HG03045 (cell line): ENCODE measurements around the gene MPLKIP.
"Not testable (repeated sequence)": the region's sequence is repeated elsewhere in the genome, so short reads cannot be mapped to it uniquely, and the experiment has no call there.

Source experiments
- ATAC-seq: cut with Tn5 transposase; IDR thresholded peaks from one replicate; pipeline ENCODE4 v1.9.1; 2021; ENCODE audit warnings: mild to moderate bottlenecking, moderate library complexity; ENCODE audit not compliant: unreplicated experiment

The MPLKIP gene

DNA sequence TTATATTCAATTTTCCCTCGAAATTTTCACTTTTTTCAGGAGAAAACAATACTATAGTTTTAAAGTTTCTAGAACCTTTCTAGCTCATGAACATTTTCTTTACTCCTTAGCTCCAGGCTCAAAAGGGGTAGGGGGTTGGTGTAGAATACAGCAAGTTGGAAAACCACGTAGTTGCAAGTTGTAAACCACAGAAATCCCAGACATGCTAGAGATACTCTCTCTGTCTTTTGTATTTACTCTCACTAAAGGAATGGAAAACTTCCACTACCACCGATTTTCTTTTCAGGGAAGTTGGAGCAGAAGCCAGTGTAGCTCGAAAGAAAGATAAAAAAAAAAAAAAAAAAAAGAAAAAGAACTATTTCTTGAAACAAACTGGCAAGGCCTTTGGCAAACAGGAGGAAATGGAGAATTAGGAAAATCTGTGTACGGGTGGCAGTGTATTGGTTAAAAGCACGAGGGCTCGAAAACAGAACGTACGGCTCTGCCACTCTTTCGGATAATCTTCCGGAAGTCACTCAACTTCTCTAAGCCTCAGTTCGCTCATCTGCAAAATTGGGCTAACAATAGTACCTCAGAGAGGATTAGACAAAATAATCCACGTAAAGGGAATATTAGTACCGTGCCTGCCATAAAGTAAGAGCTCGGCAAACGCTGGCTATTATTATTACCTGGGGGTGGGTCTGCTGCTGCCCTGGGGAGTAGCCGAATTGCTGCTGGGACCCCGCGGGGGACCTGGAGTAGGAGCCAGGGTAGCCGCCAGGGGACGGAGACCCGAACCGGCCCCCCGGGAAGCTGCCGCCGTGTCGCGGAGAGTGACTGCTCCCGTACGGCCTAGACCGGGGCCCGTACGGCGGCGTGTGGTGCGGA lies 628 bp downstream of the MPLKIP start:
- ATAC-seq = peak; percentile 6

DNA sequence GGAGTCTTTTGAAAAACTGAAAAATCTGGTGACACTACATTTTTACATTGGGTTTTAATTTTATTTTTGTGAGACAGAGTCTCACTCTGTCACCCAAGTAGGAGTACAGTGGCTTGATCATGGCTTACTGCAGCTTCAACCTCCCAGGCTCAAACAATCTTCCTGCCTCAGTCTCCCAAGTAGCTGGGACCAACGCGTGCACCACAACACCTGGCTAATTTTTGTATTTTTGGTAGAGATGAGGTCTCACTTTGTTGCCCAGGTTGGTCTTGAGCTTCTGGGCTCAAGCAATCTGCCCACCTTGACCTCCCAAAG lies 11.5 kb downstream of the MPLKIP start:
- no peak for ATAC-seq

- ATAC-seq = not testable (repeated sequence)
Measured at GRCh38 chr7:40122100-40122939, 12.1 kb downstream of the MPLKIP start.

- ATAC-seq = no peak
Measured at GRCh38 chr7:40120020-40120419, 14.4 kb downstream of the MPLKIP start.

GRCh38 chr7:40118201-40118600 lies 16.2 kb downstream of the MPLKIP start:
- ATAC-seq = not testable (repeated sequence)

DNA sequence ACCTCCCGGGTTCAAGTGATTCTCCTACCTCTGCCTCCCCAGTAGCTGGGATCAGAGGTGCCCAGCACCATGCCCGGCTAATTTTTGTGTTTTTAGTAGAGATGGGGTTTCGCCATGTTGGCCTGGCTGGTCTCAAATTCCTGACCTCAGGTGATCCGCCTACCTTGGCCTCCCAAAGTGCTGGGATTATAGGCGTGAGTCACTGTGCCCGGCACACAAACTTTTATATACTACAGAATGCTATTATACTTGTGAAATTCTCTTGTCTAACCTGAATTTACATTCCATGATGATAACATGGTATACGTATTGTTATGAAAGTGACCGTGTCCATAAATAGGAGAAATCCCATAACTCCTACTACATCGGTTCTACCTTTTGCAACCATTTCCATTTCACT lies 17.2 kb downstream of the MPLKIP start:
- not testable (repeated sequence) for ATAC-seq

DNA sequence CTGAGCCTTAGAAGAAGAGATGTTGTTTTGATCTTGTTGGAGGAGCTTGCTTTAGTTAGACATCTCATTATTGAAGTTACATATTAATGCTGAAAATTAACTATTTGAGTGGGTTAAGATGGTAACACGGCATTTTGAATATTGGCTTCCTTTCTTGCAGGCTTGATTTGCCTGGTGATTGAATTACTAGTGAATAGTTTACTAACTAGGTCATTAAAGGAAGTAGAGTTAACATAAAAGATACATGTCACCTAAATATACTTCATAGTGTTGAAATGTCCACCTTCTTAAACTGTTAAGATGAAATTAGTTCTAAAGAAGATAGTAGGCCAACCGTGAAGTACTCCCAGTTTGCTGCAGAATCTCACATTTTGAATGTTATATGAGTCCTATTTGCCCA lies 18.5 kb downstream of the MPLKIP start:
- no peak for ATAC-seq

DNA sequence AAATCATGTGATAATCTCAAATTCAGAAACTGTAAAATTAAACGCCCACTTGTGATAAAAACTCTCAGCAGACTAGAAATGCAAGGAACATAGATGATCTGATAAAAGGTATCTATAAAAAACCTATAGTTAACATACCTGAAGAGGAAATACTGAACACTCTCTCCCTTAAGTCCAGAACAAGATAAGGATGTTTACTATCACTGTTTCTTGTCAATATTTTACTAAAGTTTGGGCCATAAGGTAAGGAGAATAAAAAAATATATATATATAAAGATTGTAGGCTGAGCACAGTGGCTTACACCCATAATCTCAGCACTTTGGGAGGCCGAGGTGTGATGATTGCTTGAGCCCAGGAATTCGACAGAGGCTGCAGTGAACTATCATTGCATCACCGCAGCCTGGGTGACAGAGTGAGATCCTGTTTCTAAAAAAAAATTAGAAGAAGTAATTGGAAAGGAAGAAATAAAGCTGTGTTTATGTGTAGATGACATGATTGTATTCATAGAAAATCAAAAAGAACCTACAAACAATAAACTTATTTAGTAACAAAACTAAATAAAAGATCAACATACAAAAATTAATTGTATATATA lies 28.4 kb downstream of the MPLKIP start:
- ATAC-seq = no peak

- ATAC-seq = no peak
Measured at GRCh38 chr7:40102897-40103296, 31.5 kb downstream of the MPLKIP start.

DNA sequence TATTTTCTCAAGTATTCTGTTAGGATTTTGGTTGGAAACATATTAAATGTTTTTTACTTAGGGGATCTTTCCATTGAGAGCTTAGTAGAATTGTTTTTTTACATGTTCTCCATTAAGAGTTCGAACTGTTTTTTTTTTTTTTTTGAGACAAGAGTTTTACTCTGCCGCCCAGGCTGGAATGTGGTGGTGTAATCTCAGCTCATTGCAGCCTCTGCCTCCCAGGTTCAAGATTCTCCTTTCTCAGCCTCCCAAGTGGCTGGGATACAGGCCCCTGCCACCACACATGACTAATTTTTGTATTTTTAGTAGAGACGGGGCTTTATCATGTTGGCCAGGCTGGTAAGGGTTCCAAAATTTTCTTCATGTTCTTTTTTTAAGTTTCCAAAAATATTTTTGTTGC lies 33.2 kb downstream of the MPLKIP start:
- ATAC-seq = no peak

DNA sequence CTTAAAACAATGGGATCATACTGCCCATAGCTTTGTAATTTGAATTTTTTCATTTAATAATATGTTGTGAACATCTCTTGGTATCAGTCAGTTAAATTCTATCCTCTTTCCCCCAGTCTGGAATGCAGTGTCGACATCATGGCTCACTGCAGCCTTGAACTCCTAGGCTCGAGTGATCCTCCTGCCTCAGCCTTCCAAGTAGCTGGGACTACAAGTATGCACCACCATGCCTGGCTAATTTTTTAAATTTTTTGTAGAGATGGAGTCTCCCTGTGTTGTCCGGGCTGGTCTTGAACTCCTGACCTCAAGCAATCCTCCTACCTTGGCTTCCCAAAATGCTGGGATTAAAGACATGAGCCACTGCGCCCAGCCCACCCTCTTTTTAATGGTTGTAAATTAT lies 34.6 kb downstream of the MPLKIP start:
- no peak for ATAC-seq

DNA sequence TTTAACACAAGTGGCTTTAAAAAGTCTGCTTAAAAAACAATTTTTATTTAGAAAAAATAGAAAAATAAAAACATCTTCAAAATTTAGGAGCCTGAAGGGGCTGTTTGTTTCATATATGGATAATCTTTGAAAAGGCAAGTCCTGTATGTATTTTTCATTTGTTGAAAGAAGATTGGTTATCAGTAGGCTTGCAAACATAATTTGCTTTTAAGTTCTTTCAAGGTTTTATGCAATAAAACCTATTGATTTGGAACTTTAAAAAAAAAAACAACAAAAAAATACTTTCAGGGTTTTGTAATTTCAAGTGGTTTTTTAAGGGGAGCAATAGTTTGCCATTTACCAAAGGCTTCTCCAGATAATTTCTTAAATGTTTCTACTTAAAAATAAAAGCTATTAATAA lies 35.6 kb downstream of the MPLKIP start:
- ATAC-seq = no peak

- ATAC-seq = no peak
Measured at GRCh38 chr7:40097728-40098127, 36.7 kb downstream of the MPLKIP start.

DNA sequence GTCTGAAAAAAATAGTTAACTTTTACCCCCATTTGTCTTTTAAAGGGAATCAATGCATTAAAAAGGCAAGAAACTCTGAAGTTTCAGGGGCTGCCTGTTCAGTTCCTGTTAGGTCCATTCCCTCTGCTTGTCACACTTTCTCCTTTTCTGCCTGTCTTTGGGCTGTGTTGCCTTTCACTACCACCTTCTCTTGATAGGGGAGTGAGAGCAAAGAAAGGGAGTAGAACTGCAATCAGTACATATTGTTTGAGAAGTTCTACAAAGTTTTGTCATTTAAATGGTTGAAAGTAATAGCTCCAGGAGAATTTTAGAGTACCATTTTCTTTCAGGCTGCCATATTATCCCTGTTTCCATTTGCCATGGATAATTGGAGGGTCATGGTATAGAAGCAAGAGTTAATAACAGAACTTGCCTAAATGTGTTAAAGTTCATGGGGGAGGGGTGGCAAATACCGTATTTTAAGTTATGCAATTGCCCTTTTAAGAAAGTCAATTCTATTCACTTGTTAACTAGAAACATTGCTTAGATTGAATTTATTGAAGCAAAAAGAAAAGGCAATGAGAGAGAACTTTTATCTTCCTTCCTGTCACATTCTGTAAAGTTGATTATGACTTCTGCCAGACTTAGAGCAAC lies 38.6 kb downstream of the MPLKIP start:
- no peak for ATAC-seq

GRCh38 chr7:40095230-40095629 lies 39.2 kb downstream of the MPLKIP start:
- ATAC-seq = no peak

DNA sequence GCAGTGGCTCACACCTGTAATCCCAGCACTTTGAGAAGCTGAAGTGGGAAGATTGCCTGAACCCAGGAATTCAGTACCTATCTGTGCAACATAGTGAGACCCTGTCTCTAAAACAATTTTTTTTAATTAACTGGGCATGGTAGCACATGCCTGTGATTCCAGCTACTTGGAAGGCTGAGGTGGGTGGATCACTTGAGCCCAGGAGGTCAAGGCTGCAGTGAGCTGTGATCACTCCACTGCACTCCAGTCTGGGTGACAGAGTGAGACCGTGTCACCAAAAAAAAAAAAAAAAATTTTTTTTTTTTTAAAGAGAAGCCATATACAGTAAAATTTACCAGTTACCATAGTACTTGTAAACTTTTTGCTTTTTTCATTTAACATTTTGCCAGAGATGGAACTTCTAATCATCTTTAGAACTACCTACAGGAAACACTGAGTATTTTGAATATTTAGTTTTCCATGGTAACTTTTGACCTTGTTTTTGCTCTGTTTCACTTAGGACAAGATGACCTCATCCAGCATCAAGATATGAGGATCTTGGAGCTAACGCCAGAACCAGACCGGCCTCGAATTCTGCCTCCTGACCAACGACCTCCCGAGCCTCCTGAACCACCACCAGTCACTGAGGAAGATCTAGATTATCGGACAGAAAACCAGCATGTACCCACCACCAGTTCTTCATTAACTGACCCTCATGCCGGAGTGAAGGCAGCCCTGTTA lies 40.6 kb downstream of the MPLKIP start:
- ATAC-seq = no peak

- ATAC-seq = no peak
Measured at GRCh38 chr7:40092182-40092581, 42.2 kb downstream of the MPLKIP start.

DNA sequence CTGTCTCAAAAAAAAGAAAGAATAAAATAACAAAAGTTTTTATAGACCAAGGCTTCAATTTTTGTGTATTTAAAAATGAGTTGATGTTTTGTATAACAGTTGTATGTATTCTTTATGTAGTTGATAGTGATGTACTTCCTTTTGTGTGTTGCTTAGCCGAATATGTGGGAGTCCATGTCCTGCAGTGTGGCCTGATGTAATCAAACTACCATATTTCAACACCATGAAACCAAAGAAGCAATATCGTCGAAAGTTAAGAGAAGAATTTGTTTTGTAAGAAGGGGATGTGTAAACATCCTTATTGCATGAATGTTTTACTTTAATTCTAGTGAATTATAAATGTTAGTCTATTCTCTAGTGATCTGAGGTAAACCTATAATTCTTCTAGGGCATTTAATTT lies 56.6 kb downstream of the MPLKIP start:
- ATAC-seq = no peak
